GM23338 (cell line): ENCODE data around the gene PPP1R12A. TPM values are rescaled to one million over a fixed set of nuclear protein-coding genes. Genes with fewer than 3 reads are reported as not detected.

Source experiments
- ATAC-seq: fragments of 200-7000 bp; cut with Tn5 transposase; 3 replicates; pipeline ENCODE4 v1.9.1; 2020
- DNase-seq: peaks from one replicate; pipeline ENCODE4 v3.0.0-alpha.2; 2015; ENCODE audit warnings: low spot score
- H2AFZ ChIP-seq: fragments of 200-600 bp; sonication (generic); 2 replicates; pipeline ENCODE4 v1.8.0; 2016; ENCODE audit warnings: antibody characterized with exemption, mild to moderate bottlenecking, moderate library complexity
- H3F3A ChIP-seq: fragments of 200-600 bp; sonication (generic); replicated peaks from 2 replicates; pipeline ENCODE4 v1.8.0; 2017; ENCODE audit warnings: antibody characterized with exemption, mixed run types, low read depth
- H3K27ac ChIP-seq: fragments of 200-600 bp; sonication (generic); 2 replicates; pipeline ENCODE4 v1.6.1; 2016; ENCODE audit warnings: low read depth
- H3K27me3 ChIP-seq: fragments of 200-600 bp; sonication (generic); 2 replicates; pipeline ENCODE4 v1.8.0; 2016; ENCODE audit warnings: mild to moderate bottlenecking, mixed run types, moderate library complexity; ENCODE audit not compliant: insufficient read depth
- H3K36me3 ChIP-seq: fragments of 200-600 bp; sonication (generic); 2 replicates; pipeline ENCODE4 v1.8.0; 2016; ENCODE audit warnings: mild to moderate bottlenecking; ENCODE audit not compliant: insufficient read depth
- H3K4me1 ChIP-seq: fragments of 200-600 bp; sonication (generic); 2 replicates; pipeline ENCODE4 v1.8.0; 2016; ENCODE audit warnings: mild to moderate bottlenecking, moderate library complexity; ENCODE audit not compliant: insufficient read depth
- H3K4me2 ChIP-seq: fragments of 200-600 bp; sonication (generic); 2 replicates; pipeline ENCODE4 v1.7.1; 2017; ENCODE audit warnings: mixed run types
- H3K4me3 ChIP-seq: fragments of 200-600 bp; sonication (generic); 2 replicates; pipeline ENCODE4 v1.6.1; 2016; ENCODE audit warnings: mixed run types
- H3K79me2 ChIP-seq: fragments of 200-600 bp; sonication (generic); replicated peaks from 2 replicates; pipeline ENCODE4 v1.8.0; 2017; ENCODE audit warnings: mild to moderate bottlenecking; ENCODE audit not compliant: insufficient read depth
- H3K9me2 ChIP-seq: fragments of 200-600 bp; sonication (generic); 2 replicates; pipeline ENCODE4 v1.8.0; 2017; ENCODE audit not compliant: insufficient read depth
- H4K20me1 ChIP-seq: fragments of 200-600 bp; sonication (generic); replicated peaks from 2 replicates; pipeline ENCODE4 v1.8.0; 2017; ENCODE audit warnings: mild to moderate bottlenecking; ENCODE audit not compliant: insufficient read depth
- H3K27ac Mint-ChIP-seq: 2 replicates; pipeline ENCODE4 v1.8.0; 2020; ENCODE audit warnings: inconsistent platforms, mild to moderate bottlenecking, moderate library complexity, mixed read lengths
- H3K27me3 Mint-ChIP-seq: 3 replicates; pipeline ENCODE4 v1.8.0; 2022; ENCODE audit warnings: low read depth, mild to moderate bottlenecking, moderate library complexity, mixed read lengths, inconsistent platforms; ENCODE audit not compliant: insufficient read depth, poor library complexity
- H3K36me3 Mint-ChIP-seq: 3 replicates; pipeline ENCODE4 v1.8.0; 2021; ENCODE audit warnings: low read depth, mild to moderate bottlenecking, inconsistent platforms, moderate library complexity, mixed read lengths
- H3K4me1 Mint-ChIP-seq: 3 replicates; pipeline ENCODE4 v1.8.0; 2020; ENCODE audit warnings: mild to moderate bottlenecking, inconsistent platforms, mixed read lengths
- H3K4me3 Mint-ChIP-seq: 3 replicates; pipeline ENCODE4 v1.8.0; 2021; ENCODE audit warnings: moderate library complexity, mild to moderate bottlenecking, inconsistent platforms, mixed read lengths
- H3K9me3 Mint-ChIP-seq: 3 replicates; pipeline ENCODE4 v1.8.0; 2020; ENCODE audit warnings: moderate library complexity, mild to moderate bottlenecking, inconsistent platforms, mixed read lengths
- CREB1 ChIP-seq: fragments of 250-450 bp; sonication (Bioruptor Pico); IDR thresholded peaks from 2 replicates; pipeline ENCODE4 v1.5.0; 2020; ENCODE audit warnings: low read depth, mild to moderate bottlenecking, moderate library complexity
- EZH2 ChIP-seq: fragments of 200-600 bp; sonication (generic); IDR thresholded peaks from one replicate; pipeline ENCODE4 v1.8.0; 2017; ENCODE audit warnings: antibody characterized with exemption, mild to moderate bottlenecking, low read depth; ENCODE audit not compliant: unreplicated experiment
- EZH2phosphoT487 ChIP-seq: fragments of 200-600 bp; sonication (generic); IDR thresholded peaks from one replicate; pipeline ENCODE4 v1.8.1; 2018; ENCODE audit warnings: antibody characterized with exemption; ENCODE audit not compliant: unreplicated experiment
- JUNB ChIP-seq: IDR thresholded peaks from one replicate; pipeline ENCODE4 v1.6.1; 2016; ENCODE audit warnings: antibody characterized with exemption; ENCODE audit not compliant: unreplicated experiment
- NANOG ChIP-seq: IDR thresholded peaks from 2 replicates; pipeline ENCODE4 v1.6.1; 2016; ENCODE audit warnings: antibody characterized with exemption, borderline replicate concordance
- POLR2AphosphoS5 ChIP-seq: IDR thresholded peaks from 2 replicates; pipeline ENCODE4 v1.6.1; 2016; ENCODE audit warnings: antibody characterized with exemption, low read depth
- STAT1 ChIP-seq: IDR thresholded peaks from one replicate; pipeline ENCODE4 v1.6.1; 2016; ENCODE audit warnings: antibody characterized with exemption; ENCODE audit not compliant: unreplicated experiment
- ZNF114 ChIP-seq: fragments of 250-450 bp; sonication (Bioruptor Pico); IDR thresholded peaks from 2 replicates; pipeline ENCODE4 v1.5.0; 2020; ENCODE audit warnings: mild to moderate bottlenecking, moderate library complexity
- ZNF331 ChIP-seq: fragments of 250-450 bp; sonication (Bioruptor Pico); IDR thresholded peaks from 2 replicates; pipeline ENCODE4 v1.5.0; 2020; ENCODE audit warnings: low read depth, mild to moderate bottlenecking, moderate library complexity
- long read RNA-seq: library from polyadenylated mRNA; unstranded; transcript quantifications from one replicate; pipeline ENCODE4 v2.0.0, GENCODE V29; 2020; ENCODE audit not compliant: unreplicated experiment
- polyA plus RNA-seq: library from polyadenylated mRNA; unstranded; fragments of >200 nt; fragmentation: Nextera tagmentation; extraction: Ambion mirVana; gene quantifications from 2 replicates; pipeline ENCODE4 v1.2.1, GENCODE V29; 2016
- total RNA-seq: library from RNA; depleted of rRNA; stranded (reverse); fragments of >200 nt; shearing (Covaris generic); gene quantifications from 2 replicates; pipeline ENCODE4 v1.2.3, GENCODE V29; 2014; rRNA removed
- TF ChIP-seq, protein P1 (sequence below): IDR thresholded peaks from one replicate; pipeline ENCODE4 v1.6.1; 2018; ENCODE audit warnings: antibody characterized with exemption; ENCODE audit not compliant: unreplicated experiment
- TF ChIP-seq, protein P2 (sequence below): IDR thresholded peaks from 2 replicates; pipeline ENCODE4 v1.6.1; 2016; ENCODE audit warnings: antibody characterized with exemption
- TF ChIP-seq, protein P3 (sequence below), 2 experiments: fragments of 200-600 bp in 1 of 2; sonication (generic) in 1 of 2; conservative IDR thresholded peaks; 2 replicates each; pipeline versions ENCODE4 v1.5.1 to v1.6.1; 2016 to 2017; ENCODE audit warnings: antibody characterized with exemption in 2 of 2, low read depth in 2 of 2, mild to moderate bottlenecking in 2 of 2, moderate library complexity in 1 of 2

PPP1R12A gene
- total RNA-seq (83.7 and 91.6 TPM in 2 replicates), polyA plus RNA-seq (124 and 146 TPM in 2 replicates)
- long read RNA-seq, partial matches to known transcripts, result 59 of 62 reads
- long read RNA-seq, other reads (novel, unspliced or antisense), result 2 of 62 reads

DNA sequence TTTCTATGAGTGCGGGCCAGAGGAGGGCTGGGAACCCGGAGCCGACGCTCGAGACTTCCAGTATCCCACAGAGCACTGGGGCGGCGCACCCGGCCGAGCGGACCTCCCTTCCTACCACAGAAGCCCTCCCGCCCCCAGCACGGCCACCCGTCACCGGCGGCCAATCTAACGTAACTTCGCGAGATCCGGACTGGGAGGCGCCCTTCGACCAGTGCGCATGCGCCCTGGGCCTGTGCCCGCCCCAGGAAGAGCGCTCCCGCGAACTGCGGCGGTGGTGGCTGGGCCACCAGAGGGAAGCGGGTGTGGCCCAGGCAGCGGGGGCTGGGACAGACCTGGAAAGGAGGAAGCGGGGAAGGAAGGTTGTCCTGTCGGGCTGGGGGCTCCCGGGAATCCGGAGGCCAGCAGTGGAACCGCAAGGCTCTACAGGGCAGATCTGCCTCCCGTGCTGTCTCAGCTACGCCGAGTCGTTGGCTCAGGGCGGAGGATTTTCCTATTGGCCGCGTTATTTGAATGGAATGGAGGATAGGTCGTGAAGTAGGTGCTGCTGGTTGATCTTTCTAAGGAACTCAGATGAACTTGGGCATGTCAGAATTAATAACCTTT, at the start of gene PPP1R12A:
Gene PPP1R12A, minus strand, starts transcription at position 77 of the 603 bp plus-strand sequence. CDS start 166 bp downstream, outside the sequence.
- H2AFZ ChIP-seq, result peak within 1 kb of the TSS; percentile 11; the same call in 1 of the 2 replicates
- no peaks in the 10 kb centered on the region for H3K27me3 ChIP-seq
- peaks cover 44% of the 10 kb centered on the region for H3K79me2 ChIP-seq
- no peaks in the 10 kb centered on the region for H3K36me3 ChIP-seq
- ATAC-seq (peak; percentile 89), DNase-seq (peak; percentile 97)
- H3F3A ChIP-seq, result no peaks in the 10 kb centered on the region
- Mint-ChIP-seq H3K27me3 (peaks cover 9% of the 10 kb centered on the region), H3K36me3 (no peaks in the 10 kb centered on the region; the same call in 2 of the 3 replicates), H3K4me1 (peaks cover 24% of the 10 kb centered on the region; the same call in 2 of the 3 replicates), H3K9me3 (no peaks in the 10 kb centered on the region; the same call in 2 of the 3 replicates), H3K27ac (peak within 1 kb of the TSS; percentile 99), H3K4me3 (peak within 1 kb of the TSS; percentile 100)
- TF ChIP-seq JUNB, result no peak
- no peak for TF ChIP-seq EZH2phosphoT487
- no peak for TF ChIP-seq NANOG
- TF ChIP-seq STAT1, result no peak
- no peak for TF ChIP-seq EZH2
- TF ChIP-seq ZNF114, result no peak
- no peak for TF ChIP-seq ZNF331
- peak; percentile 86 for TF ChIP-seq POLR2AphosphoS5
- peak; percentile 69 for TF ChIP-seq CREB1
- TF ChIP-seq, protein P1, sequence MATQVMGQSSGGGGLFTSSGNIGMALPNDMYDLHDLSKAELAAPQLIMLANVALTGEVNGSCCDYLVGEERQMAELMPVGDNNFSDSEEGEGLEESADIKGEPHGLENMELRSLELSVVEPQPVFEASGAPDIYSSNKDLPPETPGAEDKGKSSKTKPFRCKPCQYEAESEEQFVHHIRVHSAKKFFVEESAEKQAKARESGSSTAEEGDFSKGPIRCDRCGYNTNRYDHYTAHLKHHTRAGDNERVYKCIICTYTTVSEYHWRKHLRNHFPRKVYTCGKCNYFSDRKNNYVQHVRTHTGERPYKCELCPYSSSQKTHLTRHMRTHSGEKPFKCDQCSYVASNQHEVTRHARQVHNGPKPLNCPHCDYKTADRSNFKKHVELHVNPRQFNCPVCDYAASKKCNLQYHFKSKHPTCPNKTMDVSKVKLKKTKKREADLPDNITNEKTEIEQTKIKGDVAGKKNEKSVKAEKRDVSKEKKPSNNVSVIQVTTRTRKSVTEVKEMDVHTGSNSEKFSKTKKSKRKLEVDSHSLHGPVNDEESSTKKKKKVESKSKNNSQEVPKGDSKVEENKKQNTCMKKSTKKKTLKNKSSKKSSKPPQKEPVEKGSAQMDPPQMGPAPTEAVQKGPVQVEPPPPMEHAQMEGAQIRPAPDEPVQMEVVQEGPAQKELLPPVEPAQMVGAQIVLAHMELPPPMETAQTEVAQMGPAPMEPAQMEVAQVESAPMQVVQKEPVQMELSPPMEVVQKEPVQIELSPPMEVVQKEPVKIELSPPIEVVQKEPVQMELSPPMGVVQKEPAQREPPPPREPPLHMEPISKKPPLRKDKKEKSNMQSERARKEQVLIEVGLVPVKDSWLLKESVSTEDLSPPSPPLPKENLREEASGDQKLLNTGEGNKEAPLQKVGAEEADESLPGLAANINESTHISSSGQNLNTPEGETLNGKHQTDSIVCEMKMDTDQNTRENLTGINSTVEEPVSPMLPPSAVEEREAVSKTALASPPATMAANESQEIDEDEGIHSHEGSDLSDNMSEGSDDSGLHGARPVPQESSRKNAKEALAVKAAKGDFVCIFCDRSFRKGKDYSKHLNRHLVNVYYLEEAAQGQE, result no peak
- TF ChIP-seq, protein P2, sequence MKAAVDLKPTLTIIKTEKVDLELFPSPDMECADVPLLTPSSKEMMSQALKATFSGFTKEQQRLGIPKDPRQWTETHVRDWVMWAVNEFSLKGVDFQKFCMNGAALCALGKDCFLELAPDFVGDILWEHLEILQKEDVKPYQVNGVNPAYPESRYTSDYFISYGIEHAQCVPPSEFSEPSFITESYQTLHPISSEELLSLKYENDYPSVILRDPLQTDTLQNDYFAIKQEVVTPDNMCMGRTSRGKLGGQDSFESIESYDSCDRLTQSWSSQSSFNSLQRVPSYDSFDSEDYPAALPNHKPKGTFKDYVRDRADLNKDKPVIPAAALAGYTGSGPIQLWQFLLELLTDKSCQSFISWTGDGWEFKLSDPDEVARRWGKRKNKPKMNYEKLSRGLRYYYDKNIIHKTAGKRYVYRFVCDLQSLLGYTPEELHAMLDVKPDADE, result peak; percentile 48
- TF ChIP-seq, protein P3, sequence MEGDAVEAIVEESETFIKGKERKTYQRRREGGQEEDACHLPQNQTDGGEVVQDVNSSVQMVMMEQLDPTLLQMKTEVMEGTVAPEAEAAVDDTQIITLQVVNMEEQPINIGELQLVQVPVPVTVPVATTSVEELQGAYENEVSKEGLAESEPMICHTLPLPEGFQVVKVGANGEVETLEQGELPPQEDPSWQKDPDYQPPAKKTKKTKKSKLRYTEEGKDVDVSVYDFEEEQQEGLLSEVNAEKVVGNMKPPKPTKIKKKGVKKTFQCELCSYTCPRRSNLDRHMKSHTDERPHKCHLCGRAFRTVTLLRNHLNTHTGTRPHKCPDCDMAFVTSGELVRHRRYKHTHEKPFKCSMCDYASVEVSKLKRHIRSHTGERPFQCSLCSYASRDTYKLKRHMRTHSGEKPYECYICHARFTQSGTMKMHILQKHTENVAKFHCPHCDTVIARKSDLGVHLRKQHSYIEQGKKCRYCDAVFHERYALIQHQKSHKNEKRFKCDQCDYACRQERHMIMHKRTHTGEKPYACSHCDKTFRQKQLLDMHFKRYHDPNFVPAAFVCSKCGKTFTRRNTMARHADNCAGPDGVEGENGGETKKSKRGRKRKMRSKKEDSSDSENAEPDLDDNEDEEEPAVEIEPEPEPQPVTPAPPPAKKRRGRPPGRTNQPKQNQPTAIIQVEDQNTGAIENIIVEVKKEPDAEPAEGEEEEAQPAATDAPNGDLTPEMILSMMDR (conservative IDR thresholded peaks at IDR 0.05; ENCODE audit: low read depth in 2 of 2), result no peak
- H3K4me3 ChIP-seq, result peak within 1 kb of the TSS; percentile 81
- H3K27ac ChIP-seq, result peak within 1 kb of the TSS; percentile 96
- H3K4me1 ChIP-seq, result peaks cover 23% of the 10 kb centered on the region
- H4K20me1 ChIP-seq, result peaks cover 12% of the 10 kb centered on the region
- no peaks in the 10 kb centered on the region for H3K9me2 ChIP-seq
- H3K4me2 ChIP-seq, result peak within 1 kb of the TSS; percentile 87
